Loucy (cell line): ENCODE results near the gene CACNA1A.

Experiments used
- H2AFZ ChIP-seq: fragments of 200-600 bp; sonication (generic); 2 replicates; pipeline ENCODE4 v1.6.0; 2016; ENCODE audit warnings: antibody characterized with exemption, mild to moderate bottlenecking, low read length, moderate library complexity
- H3F3A ChIP-seq: fragments of 200-600 bp; 2 replicates; pipeline ENCODE4 v1.6.0; 2016; ENCODE audit warnings: antibody characterized with exemption, low read depth, mild to moderate bottlenecking
- H3K27me3 ChIP-seq: fragments of 200-600 bp; sonication (generic); 2 replicates; pipeline ENCODE4 v1.6.1; 2014; ENCODE audit warnings: low read length, mild to moderate bottlenecking; ENCODE audit not compliant: insufficient read depth, poor library complexity, severe bottlenecking
- H3K36me3 ChIP-seq: fragments of 200-600 bp; sonication (generic); 2 replicates; pipeline ENCODE4 v1.6.1; 2016; ENCODE audit warnings: low read length; ENCODE audit not compliant: insufficient read depth
- H3K4me1 ChIP-seq: fragments of 200-600 bp; sonication (generic); 2 replicates; pipeline ENCODE4 v1.5.1; 2014; ENCODE audit warnings: low read length, mild to moderate bottlenecking; ENCODE audit not compliant: insufficient read depth, poor library complexity, severe bottlenecking
- H3K4me2 ChIP-seq: fragments of 200-600 bp; sonication (generic); 2 replicates; pipeline ENCODE4 v1.6.0; 2014; ENCODE audit warnings: antibody characterized with exemption, low read length, low read depth, mild to moderate bottlenecking; ENCODE audit not compliant: poor library complexity, severe bottlenecking
- H3K4me3 ChIP-seq: fragments of 200-600 bp; sonication (generic); 2 replicates; pipeline ENCODE4 v1.5.1; 2014; ENCODE audit warnings: low read length, mild to moderate bottlenecking, mixed read lengths; ENCODE audit not compliant: poor library complexity, severe bottlenecking
- H3K79me2 ChIP-seq: fragments of 200-600 bp; sonication (generic); 2 replicates; pipeline ENCODE4 v1.6.1; 2014; ENCODE audit warnings: low read length; ENCODE audit not compliant: insufficient read depth
- H3K9ac ChIP-seq: fragments of 200-600 bp; sonication (generic); 2 replicates; pipeline ENCODE4 v1.6.0; 2014; ENCODE audit warnings: mild to moderate bottlenecking, low read depth, low read length, moderate library complexity; ENCODE audit not compliant: poor library complexity, severe bottlenecking
- H3K9me2 ChIP-seq: fragments of 200-600 bp; sonication (generic); replicated peaks from 2 replicates; pipeline ENCODE4 v1.6.1; 2016; ENCODE audit warnings: low read depth, low read length, mixed read lengths
- H3K9me3 ChIP-seq: fragments of 200-600 bp; sonication (generic); 2 replicates; pipeline ENCODE4 v1.6.1; 2014; ENCODE audit warnings: mild to moderate bottlenecking, antibody characterized with exemption, low read length, low read depth; ENCODE audit not compliant: insufficient read depth
- H4K20me1 ChIP-seq: fragments of 200-600 bp; sonication (generic); 2 replicates; pipeline ENCODE4 v1.6.0; 2014; ENCODE audit warnings: antibody characterized with exemption, low read length, mild to moderate bottlenecking; ENCODE audit not compliant: insufficient read depth, poor library complexity, severe bottlenecking
- EZH2phosphoT487 ChIP-seq: fragments of 200-600 bp; IDR thresholded peaks from 2 replicates; pipeline ENCODE4 v1.6.1; 2018; ENCODE audit warnings: antibody characterized with exemption, mild to moderate bottlenecking, moderate library complexity, borderline replicate concordance
- TF ChIP-seq, protein P1 (sequence below): fragments of 200-600 bp; sonication (generic); conservative IDR thresholded peaks from 2 replicates; pipeline ENCODE4 v1.5.1; 2014; ENCODE audit warnings: mild to moderate bottlenecking, antibody characterized with exemption, low read length

The CACNA1A gene

DNA sequence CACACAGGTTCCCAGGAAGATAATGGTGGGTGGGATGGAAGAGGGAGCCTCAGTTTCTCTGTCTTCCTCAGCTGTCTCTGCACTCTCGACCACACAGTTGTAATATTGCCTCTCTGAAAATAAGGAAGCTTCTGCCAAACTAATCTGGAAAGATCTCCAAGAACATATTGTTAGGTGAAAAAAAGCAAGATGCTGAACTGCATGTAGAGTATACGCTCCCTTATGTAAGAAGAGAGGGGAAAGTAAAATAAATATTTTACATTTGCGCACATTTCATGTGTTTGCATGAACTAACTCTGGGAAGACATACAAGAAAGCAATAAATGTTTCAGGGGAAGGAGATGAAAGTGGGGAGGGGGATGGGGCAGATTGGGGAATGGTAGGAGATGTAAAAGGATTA, 41.9 kb upstream of the CACNA1A start:
- Histone ChIP-seq H3K4me2 (no peak overlapping the region), H3K9me2 (no peaks in the 10 kb centered on the region), H3K27me3 (no peaks in the 10 kb centered on the region), H3K4me3 (no peak overlapping the region), H4K20me1 (no peaks in the 10 kb centered on the region), H3K9me3 (no peaks in the 10 kb centered on the region), H3K9ac (no peak overlapping the region), H3K4me1 (no peaks in the 10 kb centered on the region), H3F3A (no peaks in the 10 kb centered on the region), H2AFZ (no peak overlapping the region), H3K36me3 (no peaks in the 10 kb centered on the region), H3K79me2 (no peaks in the 10 kb centered on the region)
- no peak for TF ChIP-seq EZH2phosphoT487
- TF ChIP-seq, protein P1, sequence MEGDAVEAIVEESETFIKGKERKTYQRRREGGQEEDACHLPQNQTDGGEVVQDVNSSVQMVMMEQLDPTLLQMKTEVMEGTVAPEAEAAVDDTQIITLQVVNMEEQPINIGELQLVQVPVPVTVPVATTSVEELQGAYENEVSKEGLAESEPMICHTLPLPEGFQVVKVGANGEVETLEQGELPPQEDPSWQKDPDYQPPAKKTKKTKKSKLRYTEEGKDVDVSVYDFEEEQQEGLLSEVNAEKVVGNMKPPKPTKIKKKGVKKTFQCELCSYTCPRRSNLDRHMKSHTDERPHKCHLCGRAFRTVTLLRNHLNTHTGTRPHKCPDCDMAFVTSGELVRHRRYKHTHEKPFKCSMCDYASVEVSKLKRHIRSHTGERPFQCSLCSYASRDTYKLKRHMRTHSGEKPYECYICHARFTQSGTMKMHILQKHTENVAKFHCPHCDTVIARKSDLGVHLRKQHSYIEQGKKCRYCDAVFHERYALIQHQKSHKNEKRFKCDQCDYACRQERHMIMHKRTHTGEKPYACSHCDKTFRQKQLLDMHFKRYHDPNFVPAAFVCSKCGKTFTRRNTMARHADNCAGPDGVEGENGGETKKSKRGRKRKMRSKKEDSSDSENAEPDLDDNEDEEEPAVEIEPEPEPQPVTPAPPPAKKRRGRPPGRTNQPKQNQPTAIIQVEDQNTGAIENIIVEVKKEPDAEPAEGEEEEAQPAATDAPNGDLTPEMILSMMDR = no peak

DNA sequence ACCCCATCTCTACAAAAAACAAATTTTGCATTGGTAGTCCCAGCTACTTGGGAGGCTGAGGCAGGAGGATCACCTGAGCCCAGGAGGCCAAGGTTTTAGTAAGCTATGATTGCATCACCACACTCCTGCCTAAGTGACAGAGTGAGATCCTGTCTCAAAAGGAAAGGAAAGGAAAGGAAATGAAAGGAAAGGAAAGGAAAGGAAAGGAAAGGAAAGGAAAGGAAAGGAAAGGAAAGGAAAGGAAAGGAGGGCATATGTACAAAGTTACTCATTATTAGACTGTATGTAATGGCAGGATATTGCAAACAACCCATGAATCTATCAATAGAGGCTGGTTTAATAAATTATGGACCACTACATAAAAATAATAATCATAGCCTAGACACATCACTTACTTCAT, 40.8 kb upstream of the CACNA1A start:
- Histone ChIP-seq H3K4me3 (no peak overlapping the region), H3K4me1 (no peaks in the 10 kb centered on the region), H3K4me2 (no peak overlapping the region), H2AFZ (no peak overlapping the region), H3F3A (no peaks in the 10 kb centered on the region), H3K36me3 (no peaks in the 10 kb centered on the region), H4K20me1 (no peaks in the 10 kb centered on the region), H3K9me2 (no peaks in the 10 kb centered on the region), H3K9me3 (no peaks in the 10 kb centered on the region), H3K9ac (no peak overlapping the region), H3K27me3 (no peaks in the 10 kb centered on the region), H3K79me2 (no peaks in the 10 kb centered on the region)
- TF ChIP-seq, protein P1 = no peak
- TF ChIP-seq EZH2phosphoT487 = no peak

DNA sequence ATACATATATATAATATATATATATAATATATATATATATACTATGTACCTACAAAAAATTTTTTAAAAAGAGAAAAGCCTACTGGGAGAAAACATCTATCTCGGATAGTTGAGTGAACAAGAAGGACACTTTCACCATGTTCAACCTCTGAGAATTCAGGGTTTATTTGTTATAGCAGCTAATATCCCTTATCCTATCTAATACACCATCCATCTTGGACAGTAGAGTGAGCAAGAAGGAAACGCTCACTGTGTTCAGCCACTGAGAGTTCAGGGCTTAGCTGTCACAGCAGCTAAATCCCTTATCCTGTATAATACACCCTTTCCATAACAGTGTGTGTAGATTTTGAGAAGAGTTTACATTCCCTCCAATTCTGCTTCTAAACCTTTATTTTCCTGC, 38.1 kb upstream of the CACNA1A start:
- Histone ChIP-seq H3K4me1 (no peaks in the 10 kb centered on the region), H3K36me3 (no peaks in the 10 kb centered on the region), H2AFZ (no peak overlapping the region), H3K4me3 (no peak overlapping the region), H3K9me2 (no peaks in the 10 kb centered on the region), H3K9me3 (no peaks in the 10 kb centered on the region), H3K9ac (no peak overlapping the region), H3K27me3 (no peaks in the 10 kb centered on the region), H3F3A (no peaks in the 10 kb centered on the region), H4K20me1 (no peaks in the 10 kb centered on the region), H3K79me2 (no peaks in the 10 kb centered on the region), H3K4me2 (no peak overlapping the region)
- TF ChIP-seq, protein P1 = no peak
